AG20443 (cell line): ENCODE results near the gene S100A11.

Experiments used
- DNase-seq: peaks from one replicate; pipeline ENCODE4 v3.0.0; 2012; ENCODE audit warnings: low spot score, mixed read lengths

S100A11 gene

GRCh38 chr1:152001631-152002584 is 34.9 kb downstream of the S100A11 start:
- DNase-seq, result peak; percentile 87

DNA sequence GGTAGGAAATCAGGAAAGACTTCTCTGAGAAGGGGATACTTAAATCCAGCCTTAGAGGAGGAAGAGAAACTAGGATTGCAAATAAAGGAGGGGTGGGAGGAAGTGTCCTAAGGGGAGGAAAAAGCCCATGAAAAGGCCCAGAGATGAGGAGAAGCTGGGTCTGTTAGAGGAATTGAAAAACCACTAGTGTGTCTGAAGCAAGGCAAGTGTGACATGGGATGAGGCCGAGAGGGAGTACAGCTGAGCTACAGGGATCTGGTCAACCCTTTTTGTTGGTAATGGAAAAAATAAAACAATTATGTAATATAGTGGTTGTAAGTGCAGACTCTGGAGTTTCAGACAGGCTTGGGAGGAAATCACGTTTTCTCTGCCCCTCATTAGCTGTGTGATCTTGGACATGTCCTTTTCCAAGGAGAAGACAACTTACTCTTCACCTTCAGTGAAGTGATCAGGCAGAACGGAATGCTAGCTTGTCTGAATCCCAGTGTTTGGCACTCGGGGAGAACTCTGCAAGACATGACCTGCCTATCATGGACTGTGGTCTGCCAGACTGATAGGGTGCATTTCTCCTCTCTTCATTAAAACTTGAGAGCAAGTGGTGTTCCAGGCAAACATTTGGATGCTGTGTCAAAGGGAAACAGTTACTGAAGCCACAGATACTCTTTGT is 35.7 kb downstream of the S100A11 start:
- no peak for DNase-seq

DNA sequence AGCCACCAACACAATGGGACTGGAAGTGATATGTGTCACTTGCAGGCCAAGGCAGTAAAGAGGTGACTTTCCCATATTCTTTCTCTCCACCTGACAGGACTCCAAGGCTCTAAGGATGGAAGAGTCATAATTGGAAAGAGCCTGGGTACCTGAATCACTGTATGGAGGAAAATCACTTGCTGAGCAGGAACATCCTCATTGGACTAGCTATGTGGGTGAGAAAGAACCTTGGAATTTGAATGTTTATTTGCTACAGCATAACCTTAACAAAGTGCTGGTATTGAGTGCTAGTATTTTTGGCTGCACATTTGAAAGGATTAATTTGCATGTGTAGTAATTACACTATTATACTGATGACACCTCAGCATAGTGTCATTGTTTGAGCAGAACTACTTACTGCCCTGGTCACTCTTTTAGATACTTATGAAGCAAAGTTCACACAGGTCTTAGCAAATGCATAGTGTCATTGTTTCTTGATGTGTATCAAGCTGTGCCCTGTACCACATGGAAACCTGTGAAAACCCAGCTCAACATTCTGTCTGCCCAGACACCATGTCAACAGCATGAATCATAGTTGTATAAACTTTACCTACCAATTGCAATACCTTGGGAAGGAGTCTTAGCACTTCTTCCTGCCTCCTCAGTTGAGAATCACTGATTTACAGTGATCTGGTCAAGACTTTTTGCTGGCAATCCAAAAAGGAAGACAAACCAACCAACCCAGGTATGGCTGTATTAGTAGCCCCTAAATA is 38.0 kb downstream of the S100A11 start:
- no peak for DNase-seq

DNA sequence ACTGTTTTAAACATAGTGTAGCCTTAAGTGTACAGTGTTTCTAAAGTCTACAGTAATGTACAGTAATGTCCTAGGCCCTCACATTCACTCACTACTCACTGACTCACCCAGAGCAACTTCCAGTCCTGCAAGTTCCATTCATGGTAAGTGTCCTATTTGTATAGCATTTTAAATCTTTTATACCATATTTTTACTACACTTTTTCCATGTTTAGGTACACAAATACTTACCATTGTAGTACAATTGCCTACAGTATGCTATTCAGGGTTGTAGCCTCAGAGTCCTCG is 39.6 kb downstream of the S100A11 start:
- DNase-seq, result no peak

DNA sequence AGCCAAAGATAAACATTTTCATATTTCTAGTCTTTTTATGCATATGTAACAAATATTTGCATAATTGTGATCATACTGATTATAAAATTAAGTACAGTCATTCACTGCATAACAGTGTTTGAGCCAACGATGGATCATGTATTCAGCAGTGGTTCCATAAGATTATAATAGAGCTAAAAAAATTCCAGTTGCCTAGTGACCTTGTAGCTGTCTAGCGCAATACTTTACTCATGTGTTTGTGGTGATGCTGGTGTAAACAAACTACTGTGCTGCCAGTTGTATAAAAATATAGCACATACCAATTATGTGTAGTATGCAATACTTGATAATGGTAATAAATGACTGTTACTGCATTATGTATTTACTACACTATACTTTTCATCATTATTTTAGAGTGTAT is 41.0 kb downstream of the S100A11 start:
- DNase-seq, result no peak

- peak; percentile 71 for DNase-seq
Measured at GRCh38 chr1:151994956-151995355, 41.8 kb downstream of the S100A11 start.

DNA sequence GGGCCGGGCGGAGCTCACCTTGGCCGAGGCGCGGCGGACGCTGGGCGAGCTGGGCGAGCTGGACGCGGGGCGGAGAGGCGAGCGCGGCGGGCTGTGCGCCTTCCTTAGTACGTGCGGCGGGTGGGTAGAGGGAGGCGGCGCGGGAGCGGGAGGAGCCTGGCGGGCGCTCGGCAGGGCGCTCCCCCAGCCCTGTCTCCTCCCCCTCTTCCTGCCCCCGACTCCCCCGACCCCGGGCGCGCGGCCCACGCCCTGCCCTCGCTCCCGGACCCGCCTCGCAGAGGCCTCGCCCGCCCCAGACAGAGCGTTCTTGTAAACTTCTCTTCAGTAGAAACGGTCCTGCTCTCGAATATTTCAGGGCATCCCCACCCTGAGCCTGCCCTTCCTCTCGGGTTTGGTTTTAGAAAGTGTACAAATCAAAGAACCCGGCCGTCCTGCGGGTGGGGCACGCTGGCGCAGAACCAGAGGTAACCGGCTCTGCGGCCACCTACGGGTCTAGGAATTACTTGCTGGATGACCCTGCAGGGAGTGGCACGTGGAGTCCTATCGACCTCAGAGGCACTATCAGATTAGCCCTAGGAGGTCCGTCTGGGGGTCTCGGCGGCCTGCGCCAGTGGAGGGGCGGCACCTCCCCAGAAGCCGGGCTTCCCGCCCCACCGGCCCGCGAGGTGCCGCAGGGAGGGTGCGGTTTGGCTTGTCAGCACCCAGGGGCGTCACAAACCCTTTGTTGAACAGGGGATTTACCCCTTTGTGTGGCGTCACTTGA is 42.9 kb downstream of the S100A11 start, which contains the start of gene S100A10:
Gene S100A10, minus strand, starts transcription at position 126 of the 763 bp plus-strand sequence. CDS start 7,629 bp downstream, outside the sequence.
- DNase-seq, result peak; percentile 85

DNA sequence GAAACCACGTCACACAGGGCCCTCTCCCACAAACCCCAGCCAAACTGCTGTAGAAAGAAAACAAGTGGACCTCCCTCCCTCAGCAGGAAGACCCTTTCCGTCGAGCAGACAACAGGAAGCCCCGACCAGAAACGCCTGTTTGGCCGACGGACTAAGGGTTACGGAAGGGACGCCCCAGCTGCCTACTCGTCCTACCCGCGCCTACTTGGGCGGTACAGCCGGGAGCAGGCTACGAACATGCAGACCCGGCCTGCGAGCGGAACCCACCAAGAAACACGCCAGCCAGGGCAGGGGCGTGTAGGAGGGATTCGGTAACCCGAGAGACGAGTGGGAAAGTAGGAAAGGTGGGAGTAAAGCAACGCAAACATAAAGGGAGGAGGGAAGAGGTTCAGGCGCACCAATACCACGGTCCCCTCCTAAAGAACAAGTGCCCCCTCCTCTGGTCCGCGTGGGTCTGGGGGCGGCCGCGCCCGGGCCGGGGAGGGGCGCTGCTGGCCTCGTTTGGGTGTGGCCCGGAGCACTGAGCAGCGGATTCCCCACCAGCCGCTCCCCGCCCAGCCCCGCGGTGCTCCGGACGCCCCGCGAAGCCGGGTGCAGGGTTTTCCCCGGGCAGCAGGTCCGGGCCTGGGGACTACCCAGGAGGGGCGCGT is 43.6 kb downstream of the S100A11 start:
- no peak for DNase-seq

DNA sequence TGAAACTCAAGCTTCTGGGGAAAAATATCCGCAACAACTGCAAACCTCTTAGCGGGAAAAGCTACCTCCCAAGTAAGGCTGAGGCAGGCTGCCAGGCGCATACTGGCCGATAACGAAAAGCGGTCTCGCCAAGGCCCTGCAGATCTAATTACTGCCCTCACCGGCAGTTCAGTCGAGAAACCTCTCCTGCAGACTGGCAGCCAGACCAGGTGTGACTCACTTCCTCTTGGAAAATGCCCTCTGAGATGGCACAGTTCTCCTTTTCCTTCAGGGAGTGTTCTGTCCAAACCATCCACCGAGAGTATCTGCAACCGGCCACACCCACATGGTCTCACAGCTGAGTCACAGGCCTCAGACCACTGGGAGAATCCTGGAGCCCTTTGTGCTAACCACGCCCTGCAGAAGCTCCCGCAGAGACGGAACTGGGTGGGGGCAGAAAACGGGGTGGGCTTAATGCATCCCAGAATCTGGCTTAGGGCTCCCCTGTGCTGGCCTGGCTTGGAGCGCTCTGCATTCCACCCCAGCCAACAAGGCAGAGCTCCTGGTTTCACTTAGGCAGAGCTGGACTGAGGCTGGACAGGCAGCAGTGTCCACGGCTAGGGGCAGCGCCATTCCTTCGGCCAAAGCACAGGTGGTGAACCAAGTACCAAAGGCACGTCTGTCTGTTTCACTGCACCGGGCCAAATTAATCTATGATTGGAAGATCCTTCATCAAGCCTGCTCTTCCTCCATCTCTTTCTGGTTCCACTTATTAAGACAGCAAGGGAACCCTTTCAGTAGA is 44.3 kb downstream of the S100A11 start:
- peak; percentile 82 for DNase-seq

- DNase-seq, result no peak
Measured at GRCh38 chr1:151991663-151992302, 45.0 kb downstream of the S100A11 start.

DNA sequence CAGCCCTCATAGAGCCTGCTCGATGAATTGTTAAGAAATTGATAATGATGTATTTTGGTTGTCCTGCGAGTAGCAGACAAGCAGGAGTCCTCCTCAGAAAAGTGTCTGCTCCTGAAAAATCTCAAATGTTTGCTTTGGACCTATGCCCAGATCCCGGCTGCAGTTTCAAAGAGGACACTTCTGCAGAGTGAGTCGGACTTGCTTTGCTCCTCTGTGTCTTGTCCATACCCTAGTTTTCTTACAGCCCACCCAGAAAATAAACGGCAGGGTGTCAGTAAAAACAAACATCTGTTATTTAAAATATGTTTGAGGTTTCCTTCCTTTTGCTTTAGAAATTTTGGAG is 46.0 kb downstream of the S100A11 start:
- DNase-seq, result no peak

- no peak for DNase-seq
Measured at GRCh38 chr1:151990058-151990855, 46.5 kb downstream of the S100A11 start.

DNA sequence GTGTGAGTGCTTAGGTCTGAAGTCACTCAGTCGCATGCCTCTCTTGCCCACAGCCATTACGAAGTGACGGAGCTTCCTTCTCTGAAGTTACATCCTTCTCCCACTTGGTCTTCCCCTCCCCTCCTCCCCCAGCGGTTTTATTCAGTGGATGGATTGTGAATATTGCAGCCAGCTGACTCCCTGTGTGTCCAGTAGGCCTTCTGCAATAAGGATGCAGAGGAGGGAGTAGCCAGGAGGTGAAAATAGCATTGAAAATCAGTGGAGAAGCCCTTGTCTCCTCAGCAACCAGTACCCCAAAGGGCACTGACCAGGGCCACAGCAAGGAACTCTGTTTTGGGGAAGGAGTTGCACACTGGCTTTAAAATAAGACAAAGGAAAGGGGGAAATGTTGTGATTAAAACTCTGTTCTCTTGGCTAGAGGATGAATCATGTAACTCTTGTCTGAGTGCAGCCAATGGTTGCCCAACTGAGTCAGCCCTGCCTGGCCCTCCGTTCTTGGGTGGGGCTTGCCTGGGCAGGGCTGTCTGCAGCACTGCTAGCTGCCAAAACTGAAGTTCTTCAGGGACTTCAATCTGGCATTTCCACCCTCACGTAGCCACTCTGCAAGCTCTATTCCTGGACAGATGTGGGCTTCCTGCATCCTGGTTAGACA is 47.5 kb downstream of the S100A11 start:
- peak; percentile 77 for DNase-seq

GRCh38 chr1:151988405-151988923 is 48.3 kb downstream of the S100A11 start:
- DNase-seq, result peak; percentile 66

DNA sequence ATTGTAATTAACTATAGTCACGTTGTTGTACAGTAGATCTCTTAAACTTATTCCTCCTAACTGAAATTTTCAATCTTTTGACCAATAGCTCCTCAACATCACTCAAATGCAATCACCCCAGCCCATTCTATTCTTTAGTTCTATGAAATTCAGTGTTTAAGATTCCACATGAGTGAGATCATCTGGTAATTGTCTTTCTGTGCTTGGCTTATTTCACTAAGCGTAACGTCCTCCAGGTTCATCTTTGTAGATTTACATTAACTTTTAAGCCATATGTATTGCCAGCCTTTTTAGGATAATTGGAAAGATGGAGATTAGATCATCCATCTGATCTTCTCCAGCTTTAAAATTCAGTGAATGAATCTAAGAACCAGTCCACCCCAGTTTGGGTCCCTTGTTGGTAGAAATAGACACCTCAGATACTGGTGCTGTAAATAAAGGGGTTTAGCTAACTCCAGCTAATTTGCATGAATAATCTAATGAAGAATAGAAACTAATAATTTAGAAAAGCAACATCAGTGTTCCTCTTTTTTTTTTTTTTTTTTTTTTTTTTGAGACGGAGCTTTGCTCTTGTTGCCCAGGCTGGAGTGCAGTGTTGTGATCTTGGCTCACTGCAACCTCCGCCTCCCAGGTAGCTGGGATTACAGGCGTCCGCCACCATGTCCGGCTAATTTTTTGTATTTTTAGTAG is 50.2 kb downstream of the S100A11 start:
- no peak for DNase-seq

- no peak for DNase-seq
Measured at GRCh38 chr1:151985768-151986167, 51.0 kb downstream of the S100A11 start.

GRCh38 chr1:151985270-151985669 is 51.5 kb downstream of the S100A11 start:
- no peak for DNase-seq
